Endothelial cell of umbilical vein (primary cell): Measurements from ENCODE around the gene NEU3. TPM values are rescaled to one million over a fixed set of nuclear protein-coding genes. Genes with fewer than 3 reads are reported as not detected.

Experiments
- BruUV-seq: library from RNA; stranded (reverse); fragments of 400-500 nt; replicated peaks from 2 replicates; lab custom pipeline; 2021; lab: Mats Ljungman, UMichigan
- CTCF ChIA-PET: fragments of 300-600, 350-600 bp; sonication (Branson Sonifier 250); formaldehyde crosslinking; loops from one replicate; lab custom pipeline; 2021; ENCODE audit warnings: antibody characterized with exemption, inconsistent platforms; lab: Charles Lee
- POLR2A ChIA-PET: fragments of 300-600, 350-600 bp; sonication (Branson Sonifier 250); formaldehyde crosslinking; loops from one replicate; lab custom pipeline; 2021; ENCODE audit warnings: antibody characterized with exemption, inconsistent platforms; lab: Charles Lee
- DNase-seq: peaks from one replicate; pipeline ENCODE4 v3.0.0-alpha.2; 2011; ENCODE audit warnings: low read depth, low spot score
- FAIRE-seq: peaks from 2 replicates; lab custom pipeline; 2011; peaks lifted over from hg19 to GRCh38; lab: Jason Lieb, UNC
- H2AFZ ChIP-seq: 2 replicates; pipeline ENCODE4 v1.6.0; 2012; ENCODE audit warnings: low read depth, low read length, control low read depth, inconsistent platforms
- H3K27ac ChIP-seq: 2 replicates; pipeline ENCODE4 v1.5.1; 2011; ENCODE audit warnings: low read depth, mild to moderate bottlenecking, control low read depth, low read length, moderate library complexity; ENCODE audit not compliant: insufficient read depth
- H3K27me3 ChIP-seq, 2 experiments: 2 replicates each; pipeline versions ENCODE4 v1.6.0 to v1.6.1; 2011; ENCODE audit warnings: low read length in 2 of 2, mixed read lengths in 1 of 2; ENCODE audit not compliant: control insufficient read depth in 2 of 2, insufficient read depth in 2 of 2
- H3K36me3 ChIP-seq, 2 experiments: 2 replicates in 1 of 2; 3 replicates in 1 of 2; pipeline ENCODE4 v1.5.1; 2011; ENCODE audit warnings: low read length in 2 of 2, mild to moderate bottlenecking in 1 of 2, moderate library complexity in 1 of 2; ENCODE audit not compliant: control insufficient read depth in 2 of 2, insufficient read depth in 2 of 2; ENCODE audit errors: extremely low read depth in 1 of 2
- H3K4me1 ChIP-seq: 3 replicates; pipeline ENCODE4 v1.5.1; 2011; ENCODE audit warnings: mild to moderate bottlenecking, low read length; ENCODE audit not compliant: control insufficient read depth, insufficient read depth; ENCODE audit errors: extremely low read depth
- H3K4me2 ChIP-seq: 2 replicates; pipeline ENCODE4 v1.6.1; 2011; ENCODE audit warnings: low read length, control low read depth, mixed read lengths; ENCODE audit not compliant: insufficient read depth
- H3K4me3 ChIP-seq, 3 experiments: fragments of 200-600 bp in 1 of 3; sonication (generic), shearing (Covaris generic) in 1 of 3; replicated peaks in 1 of 3; 2 replicates each; pipeline ENCODE4 v1.5.1; 2011 to 2016; ENCODE audit warnings: control low read depth in 3 of 3, low read length in 3 of 3, mild to moderate bottlenecking in 2 of 3, inconsistent platforms in 1 of 3, low read depth in 1 of 3, moderate library complexity in 1 of 3; ENCODE audit not compliant: insufficient read depth in 1 of 3
- H3K79me2 ChIP-seq: 2 replicates; pipeline ENCODE4 v1.6.0; 2012; ENCODE audit warnings: low read length, inconsistent platforms; ENCODE audit not compliant: control insufficient read depth, insufficient read depth
- H3K9ac ChIP-seq: replicated peaks from 2 replicates; pipeline ENCODE3; 2011; ENCODE audit warnings: low read length, control low read depth; ENCODE audit not compliant: insufficient read depth; ENCODE audit errors: extremely low read depth
- H3K9me1 ChIP-seq: replicated peaks from 3 replicates; pipeline ENCODE4 v1.6.0; 2011; ENCODE audit warnings: mild to moderate bottlenecking, low read length; ENCODE audit not compliant: control insufficient read depth, insufficient read depth; ENCODE audit errors: extremely low read depth
- H3K9me3 ChIP-seq: replicated peaks from 2 replicates; pipeline ENCODE4 v1.5.1; 2012; ENCODE audit warnings: low read length, inconsistent platforms; ENCODE audit not compliant: control insufficient read depth, insufficient read depth
- H4K20me1 ChIP-seq: replicated peaks from 2 replicates; pipeline ENCODE3; 2011; ENCODE audit warnings: mild to moderate bottlenecking, low read length; ENCODE audit not compliant: control insufficient read depth, insufficient read depth; ENCODE audit errors: extremely low read depth
- CTCF ChIP-seq, 2 donors: IDR thresholded peaks; 1 replicate in 1 of 2; 2 replicates in 1 of 2; pipeline ENCODE4 v1.5.1; 2011; ENCODE audit warnings: low read length in 2 of 2, mild to moderate bottlenecking in 2 of 2, moderate library complexity in 2 of 2, control low read depth in 1 of 2, inconsistent platforms in 1 of 2, low read depth in 1 of 2; ENCODE audit not compliant: insufficient read depth in 1 of 2; ENCODE audit errors: extremely low read depth in 1 of 2
- EZH2 ChIP-seq: IDR thresholded peaks from 2 replicates; pipeline ENCODE4 v1.6.1; 2012; ENCODE audit warnings: borderline replicate concordance, low read depth, mild to moderate bottlenecking, moderate library complexity, low read length, inconsistent platforms; ENCODE audit not compliant: severe bottlenecking
- FOS ChIP-seq: IDR thresholded peaks from 2 replicates; pipeline ENCODE4 v1.6.1; 2011; ENCODE audit warnings: mild to moderate bottlenecking, low read length, moderate library complexity, borderline replicate concordance; ENCODE audit not compliant: insufficient read depth
- GATA2 ChIP-seq: IDR thresholded peaks from 2 replicates; pipeline ENCODE4 v1.7.0; 2011; ENCODE audit warnings: low read depth, mild to moderate bottlenecking, moderate library complexity, mixed read lengths, low read length; ENCODE audit not compliant: insufficient read length, insufficient read depth
- JUN ChIP-seq: IDR thresholded peaks from 2 replicates; pipeline ENCODE4 v1.6.1; 2011; ENCODE audit warnings: borderline replicate concordance, low read depth; ENCODE audit not compliant: insufficient read length, insufficient read depth
- MAX ChIP-seq: IDR thresholded peaks from 2 replicates; pipeline ENCODE4 v1.6.1; 2011; ENCODE audit not compliant: insufficient read depth, insufficient read length
- MYC ChIP-seq: IDR thresholded peaks from one replicate; pipeline ENCODE4 v1.6.1; 2011; ENCODE audit warnings: mild to moderate bottlenecking, low read depth, low read length
- POLR2A ChIP-seq: IDR thresholded peaks from 2 replicates; pipeline ENCODE4 v1.6.1; 2012; ENCODE audit warnings: low read depth, mild to moderate bottlenecking, control low read depth, low read length
- POLR2AphosphoS5 ChIP-seq: IDR thresholded peaks from 2 replicates; pipeline ENCODE4 v1.6.1; 2012; ENCODE audit warnings: low read depth, mild to moderate bottlenecking, control low read depth, low read length, moderate library complexity; ENCODE audit not compliant: insufficient read depth
- dilution Hi-C: fragments of 300-500 bp; cut with MboI; formaldehyde crosslinking; loops from one replicate; pipeline ENCODE4 v1.15.0; 2019; ENCODE audit warnings: low sequenced_read_pairs; ENCODE audit not compliant: extremely low pct_ligation_motif_present
- intact Hi-C: fragments of 100-400 bp; cut with micrococcal nuclease; formaldehyde crosslinking; loops from one replicate; pipeline ENCODE4 v1.10.0; 2022
- polyA plus RNA-seq, 4 experiments: library from polyadenylated mRNA; depleted of rRNA in 3 of 4; stranded (reverse) in 3 of 4; unstranded in 1 of 4; fragments of >200 nt; gene quantifications; 2 replicates each; pipeline versions ENCODE4 v1.2.1 to v1.2.3, GENCODE V29; 2011 to 2012; ENCODE audit warnings: missing spikeins in 1 of 4
- total RNA-seq: library from RNA; stranded (reverse); gene quantifications from 2 replicates; pipeline ENCODE4 v1.2.3, GENCODE V29; 2021

NEU3 gene
- total and polyA plus RNA-seq, 2 donors (not counting 3 experiments of a cell fraction or from before 2014, with no cell fraction given): 5.9 to 7.0 TPM

GRCh38 chr11:74970852-74971395, 17.8 kb upstream of the NEU3 start:
- H3K4me1 ChIP-seq: no peaks in the 10 kb centered on the region
- no peaks in the 10 kb centered on the region for H3K9me1 ChIP-seq
- H4K20me1 ChIP-seq: no peaks in the 10 kb centered on the region
- TF ChIP-seq POLR2AphosphoS5 (no peak), CTCF (IDR thresholded peaks at IDR 0.05; ENCODE audit: extremely low read depth in 1 of 2, insufficient read depth in 1 of 2, low read depth in 1 of 2, low read length in 2 of 2) (no peak), EZH2 (no peak), POLR2A (no peak), GATA2 (no peak), FOS (no peak), MYC (no peak), JUN (no peak), MAX (no peak)
- no peak overlapping the region for H3K27ac ChIP-seq
- no peak overlapping the region for H3K9ac ChIP-seq
- H3K4me3 ChIP-seq: no peak overlapping the region
- no peak for DNase-seq
- H3K9me3 ChIP-seq: no peaks in the 10 kb centered on the region
- BruUV-seq: no TSS peak
- dilution Hi-C loops (no loop called here), intact Hi-C loops (no loop called here)
- H2AFZ ChIP-seq: no peak overlapping the region
- H3K4me2 ChIP-seq: no peak overlapping the region
- CTCF ChIA-PET: interaction anchor here (1.1 to 1.8 kb wide), 2 partner anchors 10 to 18 kb away, joined by 3 to 7 read pairs; no protein-coding TSS in a partner anchor
- POLR2A ChIA-PET: no interaction called here
- H3K36me3 ChIP-seq: peaks cover 13 to 18% of the 10 kb centered on the region in 2 experiments
- H3K27me3 ChIP-seq: no peaks in the 10 kb centered on the region
- FAIRE-seq: no peak
- peaks cover 20% of the 10 kb centered on the region for H3K79me2 ChIP-seq
